IMR-90 (cell line): ENCODE measurements around the gene DERL3. TPM values are rescaled to one million over a fixed set of nuclear protein-coding genes. Genes with fewer than 3 reads are reported as not detected.

Source experiments
- ATAC-seq: fragments of 200-7000 bp; cut with Tn5 transposase; 2 replicates; pipeline ENCODE4 v1.9.1; 2020; ENCODE audit warnings: low read depth, mild to moderate bottlenecking, moderate library complexity
- BruUV-seq: library from RNA; stranded (reverse); fragments of 400-500 nt; replicated peaks from 2 replicates; lab custom pipeline; 2021; lab: Mats Ljungman, UMichigan
- CTCF ChIA-PET: fragments of 300-600 bp; formaldehyde crosslinking; extraction: SDS; loops from one replicate; lab custom pipeline; 2021; ENCODE audit warnings: antibody characterized with exemption; lab: Yijun Ruan, JAX
- POLR2A ChIA-PET: fragments of 300-600 bp; sonication (Branson Sonifier 250); formaldehyde crosslinking; loops from one replicate; lab custom pipeline; 2022; ENCODE audit warnings: antibody characterized with exemption; ENCODE audit not compliant: unreplicated experiment; lab: Charles Lee
- DNase-seq: peaks from one replicate; pipeline ENCODE4 v3.0.0; 2013
- H2AFZ ChIP-seq: replicated peaks from 2 replicates; pipeline ENCODE3; 2013; ENCODE audit warnings: low read length, mild to moderate bottlenecking; ENCODE audit not compliant: poor library complexity
- H2AK5ac ChIP-seq: 2 replicates; pipeline ENCODE4 v1.6.1; 2013; ENCODE audit warnings: low read depth, low read length, inconsistent platforms
- H2AK9ac ChIP-seq: replicated peaks from 2 replicates; pipeline ENCODE3; 2013; ENCODE audit warnings: mild to moderate bottlenecking, low read depth, low read length, moderate library complexity; ENCODE audit not compliant: poor library complexity
- H2BK120ac ChIP-seq: 2 replicates; pipeline ENCODE4 v1.6.1; 2013; ENCODE audit warnings: low read depth, low read length, inconsistent platforms
- H2BK15ac ChIP-seq: 3 replicates; pipeline ENCODE4 v1.6.1; 2013; ENCODE audit warnings: low read depth, low read length, inconsistent platforms
- H2BK20ac ChIP-seq: 2 replicates; pipeline ENCODE4 v1.6.1; 2013; ENCODE audit warnings: low read depth, mild to moderate bottlenecking, inconsistent platforms, low read length, moderate library complexity
- H2BK5ac ChIP-seq: 2 replicates; pipeline ENCODE4 v1.6.1; 2013; ENCODE audit warnings: mild to moderate bottlenecking, low read depth, low read length, inconsistent platforms; ENCODE audit not compliant: poor library complexity, severe bottlenecking
- H3K14ac ChIP-seq: replicated peaks from 2 replicates; pipeline ENCODE4 v1.6.1; 2013; ENCODE audit warnings: low read depth, low read length, inconsistent platforms
- H3K18ac ChIP-seq: 2 replicates; pipeline ENCODE4 v1.6.1; 2013; ENCODE audit warnings: low read depth, low read length, control low read depth
- H3K23ac ChIP-seq: 2 replicates; pipeline ENCODE4 v1.6.1; 2013; ENCODE audit warnings: low read depth, low read length, inconsistent platforms
- H3K27ac ChIP-seq: 2 replicates; pipeline ENCODE4 v1.5.1; 2013; ENCODE audit warnings: mild to moderate bottlenecking, control low read depth, low read length; ENCODE audit not compliant: insufficient read depth
- H3K27me3 ChIP-seq: 2 replicates; pipeline ENCODE4 v1.6.1; 2013; ENCODE audit warnings: low read length; ENCODE audit not compliant: control insufficient read depth, insufficient read depth
- H3K36me3 ChIP-seq: 2 replicates; pipeline ENCODE4 v1.6.1; 2013; ENCODE audit warnings: low read length, mixed read lengths; ENCODE audit not compliant: control insufficient read depth, insufficient read depth
- H3K4ac ChIP-seq: 2 replicates; pipeline ENCODE4 v1.6.1; 2013; ENCODE audit warnings: low read depth, low read length, inconsistent platforms
- H3K4me1 ChIP-seq: 2 replicates; pipeline ENCODE4 v1.6.1; 2013; ENCODE audit warnings: low read length, mixed read lengths; ENCODE audit not compliant: control insufficient read depth, insufficient read depth
- H3K4me2 ChIP-seq: 2 replicates; pipeline ENCODE4 v1.6.1; 2013; ENCODE audit warnings: low read depth, mild to moderate bottlenecking, control low read depth, low read length, moderate library complexity
- H3K4me3 ChIP-seq: 2 replicates; pipeline ENCODE4 v1.5.1; 2013; ENCODE audit warnings: low read depth, mild to moderate bottlenecking, control low read depth, low read length, moderate library complexity; ENCODE audit not compliant: insufficient read depth
- H3K56ac ChIP-seq: 2 replicates; pipeline ENCODE4 v1.6.1; 2013; ENCODE audit warnings: low read length, inconsistent platforms; ENCODE audit not compliant: insufficient read depth; ENCODE audit errors: extremely low read depth
- H3K79me1 ChIP-seq, 2 experiments: 2 replicates each; pipeline ENCODE4 v1.6.1; 2013; ENCODE audit warnings: low read length in 2 of 2, inconsistent platforms in 1 of 2, low read depth in 1 of 2
- H3K9ac ChIP-seq: 2 replicates; pipeline ENCODE4 v1.6.1; 2013; ENCODE audit warnings: low read depth, low read length, control low read depth
- H3K9me1 ChIP-seq: 2 replicates; pipeline ENCODE4 v1.6.1; 2013; ENCODE audit warnings: low read length, inconsistent platforms; ENCODE audit not compliant: insufficient read depth
- H3K9me3 ChIP-seq: 2 replicates; pipeline ENCODE4 v1.6.1; 2013; ENCODE audit warnings: low read length; ENCODE audit not compliant: control insufficient read depth, insufficient read depth
- H4K20me1 ChIP-seq: 2 replicates; pipeline ENCODE4 v1.6.1; 2013; ENCODE audit warnings: low read length, inconsistent platforms; ENCODE audit not compliant: insufficient read depth
- H4K5ac ChIP-seq: 2 replicates; pipeline ENCODE4 v1.6.1; 2013; ENCODE audit warnings: mild to moderate bottlenecking, low read depth, low read length, control low read depth
- H4K8ac ChIP-seq, 2 experiments: 2 replicates each; pipeline ENCODE4 v1.6.1; 2013; ENCODE audit warnings: low read depth in 2 of 2, low read length in 2 of 2, control low read depth in 1 of 2, inconsistent platforms in 1 of 2
- H4K91ac ChIP-seq: 2 replicates; pipeline ENCODE4 v1.6.1; 2013; ENCODE audit warnings: low read depth, low read length, inconsistent platforms; ENCODE audit not compliant: insufficient read depth
- BHLHE40 ChIP-seq: fragments of 150-350 bp; IDR thresholded peaks from 2 replicates; pipeline ENCODE4 v1.6.1; 2016; ENCODE audit warnings: mild to moderate bottlenecking, low read depth, low read length
- CEBPB ChIP-seq: IDR thresholded peaks from 2 replicates; pipeline ENCODE4 v1.6.1; 2012; ENCODE audit warnings: low read depth, low read length, improper control_type of control experiment
- CTCF ChIP-seq: conservative IDR thresholded peaks from 2 replicates; pipeline ENCODE4 v1.5.1; 2012; ENCODE audit warnings: mild to moderate bottlenecking, low read depth, low read length, improper control_type of control experiment
- MAZ ChIP-seq: IDR thresholded peaks from 2 replicates; pipeline ENCODE4 v1.6.1; 2012; ENCODE audit warnings: low read depth, mild to moderate bottlenecking, low read length, improper control_type of control experiment, moderate library complexity, borderline replicate concordance
- RAD21 ChIP-seq: IDR thresholded peaks from 2 replicates; pipeline ENCODE4 v1.6.1; 2012; ENCODE audit warnings: low read length, improper control_type of control experiment
- SMC3 ChIP-seq: fragments of 150-350 bp; IDR thresholded peaks from 2 replicates; pipeline ENCODE4 v1.6.1; 2016; ENCODE audit warnings: low read depth, mild to moderate bottlenecking, antibody characterized with exemption, low read length, moderate library complexity
- WGBS, 2 experiments: methylation state at CpG; one replicate each; pipeline versions ENCODE4 v1.1.5 to v1.1.7; 2013; ENCODE audit warnings: missing lambda C conversion rate in 2 of 2; ENCODE audit not compliant: insufficient read length in 1 of 2; ENCODE audit errors: extremely low coverage in 2 of 2; 5-methylcytosine and 5-hydroxymethylcytosine counted together
- dilution Hi-C: fragments of 300-500 bp; cut with HindIII; formaldehyde crosslinking; loops from one replicate; pipeline ENCODE4 v1.14.3; 2018; ENCODE audit warnings: low sequenced_read_pairs; ENCODE audit not compliant: unreplicated experiment
- in situ Hi-C: fragments of 300-500 bp; cut with MboI; formaldehyde crosslinking; loops from 3 replicates; pipeline ENCODE4 v1.14.3; 2019; ENCODE audit warnings: low sequenced_read_pairs, inconsistent platforms, mixed read lengths
- intact Hi-C: fragments of 100-400 bp; cut with micrococcal nuclease; formaldehyde crosslinking; loops from 2 replicates; pipeline ENCODE4 v1.10.0; 2022
- polyA plus RNA-seq, 3 experiments: library from polyadenylated mRNA; depleted of rRNA; stranded (reverse); fragments of >200 nt; gene quantifications; 2 replicates each; pipeline ENCODE4 v1.2.3, GENCODE V29; 2012; ENCODE audit warnings: low replicate concordance in 1 of 3
- total RNA-seq: library from RNA; depleted of rRNA; stranded (reverse); fragments of >200 nt; gene quantifications from 2 replicates; pipeline ENCODE4 v1.2.3, GENCODE V29; 2012

The DERL3 gene
- total and polyA plus RNA-seq, 2 of the 4 experiments (the other 2 are of a cell fraction): 0.18 to 0.62 TPM

- no TSS peak for BruUV-seq
- ATAC-seq (peak; percentile 96), DNase-seq (peak; percentile 97)
- 0% methylated on average over 30 of the region's 60 CpGs; no CpG with 5 or more reads in 1 of the 2 experiments for WGBS, 2 experiments
- in situ Hi-C loops: loop anchor here (10.0 kb wide), 1 partner anchor 233 kb away; no protein-coding TSS in a partner anchor
- H2AFZ ChIP-seq: peak within 1 kb of the TSS; percentile 99
- H3K9ac ChIP-seq: peak within 1 kb of the TSS; percentile 59
- peak within 1 kb of the TSS; percentile 81 for H2AK5ac ChIP-seq
- peak within 1 kb of the TSS; percentile 84 for H3K4me2 ChIP-seq
- H2BK20ac ChIP-seq: no peak within 1 kb of the TSS
- H4K5ac ChIP-seq: peak within 1 kb of the TSS; percentile 68
- H3K56ac ChIP-seq: peak within 1 kb of the TSS; percentile 5; the same call in 1 of the 2 replicates
- H3K14ac ChIP-seq: peak within 1 kb of the TSS; percentile 69
- H3K4ac ChIP-seq: peak within 1 kb of the TSS; percentile 81
- H3K23ac ChIP-seq: peak within 1 kb of the TSS; percentile 90; the same call in 1 of the 2 replicates
- POLR2A ChIA-PET: interaction anchor here (0.5 to 0.7 kb wide), 6 partner anchors 14 to 359 kb away, joined by 3 to 7 read pairs (median 4); no protein-coding TSS in a partner anchor
- CTCF ChIA-PET: interaction anchor here (1.0 to 1.6 kb wide), 4 partner anchors 8 to 36 kb away, joined by 4 to 6 read pairs (median 5); partner anchors contain the start of gene MIF
- no peaks in the 10 kb centered on the region for H3K9me3 ChIP-seq
- H3K27ac ChIP-seq: peak within 1 kb of the TSS; percentile 57
- peak within 1 kb of the TSS; percentile 70 to 93 for H4K8ac ChIP-seq
- H4K91ac ChIP-seq: peak within 1 kb of the TSS; percentile 51
- peak within 1 kb of the TSS; percentile 5 for H3K18ac ChIP-seq
- peaks cover 0 to 16% of the 10 kb centered on the region in 2 experiments; a peak in 1 of 4 replicates for H3K79me1 ChIP-seq
- dilution Hi-C loops: no loop called here
- no peaks in the 10 kb centered on the region for H3K36me3 ChIP-seq
- peak within 1 kb of the TSS; percentile 44 for H2BK5ac ChIP-seq
- no peaks in the 10 kb centered on the region for H3K27me3 ChIP-seq
- intact Hi-C loops: no loop called here
- H3K9me1 ChIP-seq: no peaks in the 10 kb centered on the region
- H2BK15ac ChIP-seq: no peak within 1 kb of the TSS
- TF ChIP-seq SMC3 (0 out of 2 replicates have a peak, but pooled peaks have one; percentile 8), BHLHE40 (peak; percentile 8; the same call in 1 of the 2 replicates), CEBPB (peak; percentile 22; the same call in 1 of the 2 replicates), CTCF (peak; percentile 31; the same call in 1 of the 2 replicates), RAD21 (peak; percentile 20; the same call in 1 of the 2 replicates), MAZ (no peak)
- H2BK120ac ChIP-seq: no peak within 1 kb of the TSS
- peak within 1 kb of the TSS; percentile 55 for H3K4me3 ChIP-seq
- H3K4me1 ChIP-seq: peaks cover 10% of the 10 kb centered on the region
- no peaks in the 10 kb centered on the region for H4K20me1 ChIP-seq
- H2AK9ac ChIP-seq: peak within 1 kb of the TSS; percentile 90
These were observed 19.0 kb upstream of the DERL3 start, which contains the start of gene SLC2A11 for GRCh38 chr22:23857606-23858483. Gene SLC2A11 (plus strand): TSS chr22:23857875. CDS start chr22:23858000, 125 bp downstream.
